IMR-90 (cell line): ENCODE measurements around the gene FBN3. TPM values are rescaled to one million over a fixed set of nuclear protein-coding genes. Genes with fewer than 3 reads are reported as not detected.

Source experiments
- ATAC-seq: fragments of 200-7000 bp; cut with Tn5 transposase; 2 replicates; pipeline ENCODE4 v1.9.1; 2020; ENCODE audit warnings: low read depth, mild to moderate bottlenecking, moderate library complexity
- BruUV-seq: library from RNA; stranded (reverse); fragments of 400-500 nt; replicated peaks from 2 replicates; lab custom pipeline; 2021; lab: Mats Ljungman, UMichigan
- CTCF ChIA-PET: fragments of 300-600 bp; formaldehyde crosslinking; extraction: SDS; loops from one replicate; lab custom pipeline; 2021; ENCODE audit warnings: antibody characterized with exemption; lab: Yijun Ruan, JAX
- POLR2A ChIA-PET: fragments of 300-600 bp; sonication (Branson Sonifier 250); formaldehyde crosslinking; loops from one replicate; lab custom pipeline; 2022; ENCODE audit warnings: antibody characterized with exemption; ENCODE audit not compliant: unreplicated experiment; lab: Charles Lee
- DNase-seq: peaks from one replicate; pipeline ENCODE4 v3.0.0; 2013
- H2AFZ ChIP-seq: replicated peaks from 2 replicates; pipeline ENCODE3; 2013; ENCODE audit warnings: low read length, mild to moderate bottlenecking; ENCODE audit not compliant: poor library complexity
- H2AK5ac ChIP-seq: 2 replicates; pipeline ENCODE4 v1.6.1; 2013; ENCODE audit warnings: low read depth, low read length, inconsistent platforms
- H2AK9ac ChIP-seq: replicated peaks from 2 replicates; pipeline ENCODE3; 2013; ENCODE audit warnings: mild to moderate bottlenecking, low read depth, low read length, moderate library complexity; ENCODE audit not compliant: poor library complexity
- H2BK120ac ChIP-seq: 2 replicates; pipeline ENCODE4 v1.6.1; 2013; ENCODE audit warnings: low read depth, low read length, inconsistent platforms
- H2BK15ac ChIP-seq: 3 replicates; pipeline ENCODE4 v1.6.1; 2013; ENCODE audit warnings: low read depth, low read length, inconsistent platforms
- H2BK20ac ChIP-seq: 2 replicates; pipeline ENCODE4 v1.6.1; 2013; ENCODE audit warnings: low read depth, mild to moderate bottlenecking, inconsistent platforms, low read length, moderate library complexity
- H2BK5ac ChIP-seq: 2 replicates; pipeline ENCODE4 v1.6.1; 2013; ENCODE audit warnings: mild to moderate bottlenecking, low read depth, low read length, inconsistent platforms; ENCODE audit not compliant: poor library complexity, severe bottlenecking
- H3K14ac ChIP-seq: replicated peaks from 2 replicates; pipeline ENCODE4 v1.6.1; 2013; ENCODE audit warnings: low read depth, low read length, inconsistent platforms
- H3K18ac ChIP-seq: 2 replicates; pipeline ENCODE4 v1.6.1; 2013; ENCODE audit warnings: low read depth, low read length, control low read depth
- H3K23ac ChIP-seq: 2 replicates; pipeline ENCODE4 v1.6.1; 2013; ENCODE audit warnings: low read depth, low read length, inconsistent platforms
- H3K27ac ChIP-seq: 2 replicates; pipeline ENCODE4 v1.5.1; 2013; ENCODE audit warnings: mild to moderate bottlenecking, control low read depth, low read length; ENCODE audit not compliant: insufficient read depth
- H3K27me3 ChIP-seq: 2 replicates; pipeline ENCODE4 v1.6.1; 2013; ENCODE audit warnings: low read length; ENCODE audit not compliant: control insufficient read depth, insufficient read depth
- H3K36me3 ChIP-seq: 2 replicates; pipeline ENCODE4 v1.6.1; 2013; ENCODE audit warnings: low read length, mixed read lengths; ENCODE audit not compliant: control insufficient read depth, insufficient read depth
- H3K4ac ChIP-seq: 2 replicates; pipeline ENCODE4 v1.6.1; 2013; ENCODE audit warnings: low read depth, low read length, inconsistent platforms
- H3K4me1 ChIP-seq: 2 replicates; pipeline ENCODE4 v1.6.1; 2013; ENCODE audit warnings: low read length, mixed read lengths; ENCODE audit not compliant: control insufficient read depth, insufficient read depth
- H3K4me2 ChIP-seq: 2 replicates; pipeline ENCODE4 v1.6.1; 2013; ENCODE audit warnings: low read depth, mild to moderate bottlenecking, control low read depth, low read length, moderate library complexity
- H3K4me3 ChIP-seq: 2 replicates; pipeline ENCODE4 v1.5.1; 2013; ENCODE audit warnings: low read depth, mild to moderate bottlenecking, control low read depth, low read length, moderate library complexity; ENCODE audit not compliant: insufficient read depth
- H3K56ac ChIP-seq: 2 replicates; pipeline ENCODE4 v1.6.1; 2013; ENCODE audit warnings: low read length, inconsistent platforms; ENCODE audit not compliant: insufficient read depth; ENCODE audit errors: extremely low read depth
- H3K79me1 ChIP-seq, 2 experiments: 2 replicates each; pipeline ENCODE4 v1.6.1; 2013; ENCODE audit warnings: low read length in 2 of 2, inconsistent platforms in 1 of 2, low read depth in 1 of 2
- H3K9ac ChIP-seq: 2 replicates; pipeline ENCODE4 v1.6.1; 2013; ENCODE audit warnings: low read depth, low read length, control low read depth
- H3K9me1 ChIP-seq: 2 replicates; pipeline ENCODE4 v1.6.1; 2013; ENCODE audit warnings: low read length, inconsistent platforms; ENCODE audit not compliant: insufficient read depth
- H3K9me3 ChIP-seq: 2 replicates; pipeline ENCODE4 v1.6.1; 2013; ENCODE audit warnings: low read length; ENCODE audit not compliant: control insufficient read depth, insufficient read depth
- H4K20me1 ChIP-seq: 2 replicates; pipeline ENCODE4 v1.6.1; 2013; ENCODE audit warnings: low read length, inconsistent platforms; ENCODE audit not compliant: insufficient read depth
- H4K5ac ChIP-seq: 2 replicates; pipeline ENCODE4 v1.6.1; 2013; ENCODE audit warnings: mild to moderate bottlenecking, low read depth, low read length, control low read depth
- H4K8ac ChIP-seq, 2 experiments: 2 replicates each; pipeline ENCODE4 v1.6.1; 2013; ENCODE audit warnings: low read depth in 2 of 2, low read length in 2 of 2, control low read depth in 1 of 2, inconsistent platforms in 1 of 2
- H4K91ac ChIP-seq: 2 replicates; pipeline ENCODE4 v1.6.1; 2013; ENCODE audit warnings: low read depth, low read length, inconsistent platforms; ENCODE audit not compliant: insufficient read depth
- BHLHE40 ChIP-seq: fragments of 150-350 bp; IDR thresholded peaks from 2 replicates; pipeline ENCODE4 v1.6.1; 2016; ENCODE audit warnings: mild to moderate bottlenecking, low read depth, low read length
- CEBPB ChIP-seq: IDR thresholded peaks from 2 replicates; pipeline ENCODE4 v1.6.1; 2012; ENCODE audit warnings: low read depth, low read length, improper control_type of control experiment
- CTCF ChIP-seq: conservative IDR thresholded peaks from 2 replicates; pipeline ENCODE4 v1.5.1; 2012; ENCODE audit warnings: mild to moderate bottlenecking, low read depth, low read length, improper control_type of control experiment
- ELK1 ChIP-seq: fragments of 150-350 bp; IDR thresholded peaks from 2 replicates; pipeline ENCODE4 v1.6.1; 2016; ENCODE audit warnings: low read depth, mild to moderate bottlenecking, low read length, moderate library complexity, borderline replicate concordance
- FOS ChIP-seq: fragments of 150-350 bp; IDR thresholded peaks from 2 replicates; pipeline ENCODE4 v1.6.1; 2016; ENCODE audit warnings: low read depth, low read length
- MAFK ChIP-seq: IDR thresholded peaks from 2 replicates; pipeline ENCODE4 v1.6.1; 2012; ENCODE audit warnings: low read depth, low read length, improper control_type of control experiment
- MAZ ChIP-seq: IDR thresholded peaks from 2 replicates; pipeline ENCODE4 v1.6.1; 2012; ENCODE audit warnings: low read depth, mild to moderate bottlenecking, low read length, improper control_type of control experiment, moderate library complexity, borderline replicate concordance
- MXI1 ChIP-seq: IDR thresholded peaks from 2 replicates; pipeline ENCODE4 v1.6.1; 2012; ENCODE audit warnings: low read depth, mild to moderate bottlenecking, low read length, moderate library complexity, borderline replicate concordance
- NFE2L2 ChIP-seq: fragments of 150-350 bp; IDR thresholded peaks from 2 replicates; pipeline ENCODE4 v1.6.1; 2016; ENCODE audit warnings: low read depth, mild to moderate bottlenecking, low read length
- POLR2A ChIP-seq: IDR thresholded peaks from 2 replicates; pipeline ENCODE4 v1.6.1; 2012; ENCODE audit warnings: mild to moderate bottlenecking, low read depth, low read length
- RAD21 ChIP-seq: IDR thresholded peaks from 2 replicates; pipeline ENCODE4 v1.6.1; 2012; ENCODE audit warnings: low read length, improper control_type of control experiment
- RCOR1 ChIP-seq: IDR thresholded peaks from 2 replicates; pipeline ENCODE4 v1.6.1; 2012; ENCODE audit warnings: mild to moderate bottlenecking, low read length, improper control_type of control experiment; ENCODE audit not compliant: insufficient replicate concordance
- SMC3 ChIP-seq: fragments of 150-350 bp; IDR thresholded peaks from 2 replicates; pipeline ENCODE4 v1.6.1; 2016; ENCODE audit warnings: low read depth, mild to moderate bottlenecking, antibody characterized with exemption, low read length, moderate library complexity
- USF2 ChIP-seq: fragments of 150-350 bp; IDR thresholded peaks from 2 replicates; pipeline ENCODE4 v1.6.1; 2017; ENCODE audit warnings: mild to moderate bottlenecking, antibody characterized with exemption, low read length, low read depth
- WGBS, 2 experiments: methylation state at CpG; one replicate each; pipeline versions ENCODE4 v1.1.5 to v1.1.7; 2013; ENCODE audit warnings: missing lambda C conversion rate in 2 of 2; ENCODE audit not compliant: insufficient read length in 1 of 2; ENCODE audit errors: extremely low coverage in 2 of 2; 5-methylcytosine and 5-hydroxymethylcytosine counted together
- dilution Hi-C: fragments of 300-500 bp; cut with HindIII; formaldehyde crosslinking; loops from one replicate; pipeline ENCODE4 v1.14.3; 2018; ENCODE audit warnings: low sequenced_read_pairs; ENCODE audit not compliant: unreplicated experiment
- in situ Hi-C: fragments of 300-500 bp; cut with MboI; formaldehyde crosslinking; loops from 3 replicates; pipeline ENCODE4 v1.14.3; 2019; ENCODE audit warnings: low sequenced_read_pairs, inconsistent platforms, mixed read lengths
- intact Hi-C: fragments of 100-400 bp; cut with micrococcal nuclease; formaldehyde crosslinking; loops from 2 replicates; pipeline ENCODE4 v1.10.0; 2022
- polyA plus RNA-seq, 3 experiments: library from polyadenylated mRNA; depleted of rRNA; stranded (reverse); fragments of >200 nt; gene quantifications; 2 replicates each; pipeline ENCODE4 v1.2.3, GENCODE V29; 2012; ENCODE audit warnings: low replicate concordance in 1 of 3
- total RNA-seq: library from RNA; depleted of rRNA; stranded (reverse); fragments of >200 nt; gene quantifications from 2 replicates; pipeline ENCODE4 v1.2.3, GENCODE V29; 2012

FBN3 gene
- total and polyA plus RNA-seq, 2 of the 4 experiments (the other 2 are of a cell fraction): not detected

- Histone ChIP-seq H3K9ac (no peak overlapping the region), H3K4me3 (no peak overlapping the region), H3K27me3 (peaks cover 2% of the 10 kb centered on the region; the same call in 1 of the 2 replicates), H3K23ac (no peak overlapping the region), H2BK20ac (no peak overlapping the region), H4K91ac (no peak overlapping the region), H3K4me2 (no peak overlapping the region), H4K8ac (no peak overlapping the region), H3K4ac (no peak overlapping the region), H2AK9ac (no peak overlapping the region), H3K56ac (no peak overlapping the region), H3K4me1 (peaks cover 2% of the 10 kb centered on the region; the same call in 1 of the 2 replicates), H3K9me3 (no peaks in the 10 kb centered on the region), H3K36me3 (no peaks in the 10 kb centered on the region), H3K79me1 (no peaks in the 10 kb centered on the region), H2AFZ (no peak overlapping the region), H2BK15ac (no peak overlapping the region), H3K9me1 (no peaks in the 10 kb centered on the region), H4K20me1 (no peaks in the 10 kb centered on the region), H2BK120ac (no peak overlapping the region), H3K14ac (no peak overlapping the region), H3K27ac (no peak overlapping the region), H4K5ac (no peak overlapping the region), H3K18ac (no peak overlapping the region), H2BK5ac (no peak overlapping the region), H2AK5ac (no peak overlapping the region)
- no peak for TF ChIP-seq RCOR1
- TF ChIP-seq MAZ: no peak
- no peak for TF ChIP-seq SMC3
- TF ChIP-seq MXI1: no peak
- no peak for TF ChIP-seq BHLHE40
- TF ChIP-seq CEBPB: no peak
- no peak for TF ChIP-seq ELK1
- TF ChIP-seq CTCF: no peak
- no peak for TF ChIP-seq FOS
- no peak for TF ChIP-seq USF2
- no peak for TF ChIP-seq NFE2L2
- no peak for TF ChIP-seq RAD21
- no peak for TF ChIP-seq MAFK
- TF ChIP-seq POLR2A: no peak
- DNase-seq (no peak), ATAC-seq (no peak)
- CTCF ChIA-PET: no interaction called here
- in situ Hi-C loops (no loop called here), dilution Hi-C loops (no loop called here), intact Hi-C loops (no loop called here)
- no CpG with 5 or more reads among the region's 1 CpG for WGBS, 2 experiments
- no TSS peak for BruUV-seq
- POLR2A ChIA-PET: no interaction called here
These were observed 12.0 kb downstream of the FBN3 start for GRCh38 chr19:8137425-8137824.
